H1 (cell line): ENCODE data around the gene PLPPR1. TPM values are rescaled to one million over a fixed set of nuclear protein-coding genes. Genes with fewer than 3 reads are reported as not detected.

Source experiments
- SIN3A ChIP-seq, 2 experiments: IDR thresholded peaks in 1 of 2; conservative IDR thresholded peaks in 1 of 2; 2 replicates each; pipeline ENCODE4 v1.6.1; 2011 to 2012; ENCODE audit warnings: low read length in 2 of 2, improper control_type of control experiment in 1 of 2, low read depth in 1 of 2, mild to moderate bottlenecking in 1 of 2
- polyA plus RNA-seq, 7 experiments: library from polyadenylated mRNA; depleted of rRNA in 3 of 7; stranded (reverse) in 5 of 7; unstranded in 2 of 7; fragments of >200 nt in 5 of 7; fragments of 200-250 nt in 2 of 7; gene quantifications; 1 replicate in 5 of 7; 2 replicates in 1 of 7; 4 replicates in 1 of 7; pipeline versions ENCODE4 v1.2.1 to v1.2.3, GENCODE V29; 2011 to 2013; ENCODE audit warnings: missing spikeins in 2 of 7, mixed read lengths in 2 of 7
- total RNA-seq: library from RNA; stranded (reverse); fragmentation: NEBNext Ultra II Directional; extraction: Animal tissue kit (Norgen Biotek cat#: 25700); gene quantifications from 2 replicates; pipeline ENCODE4 v1.2.1, GENCODE V29; 2021

Gene PLPPR1
- total and polyA plus RNA-seq, 2 of the 8 experiments (the other 6 are each of a cell fraction or from before 2014, with no cell fraction given) = 1.4 to 1.8 TPM

DNA sequence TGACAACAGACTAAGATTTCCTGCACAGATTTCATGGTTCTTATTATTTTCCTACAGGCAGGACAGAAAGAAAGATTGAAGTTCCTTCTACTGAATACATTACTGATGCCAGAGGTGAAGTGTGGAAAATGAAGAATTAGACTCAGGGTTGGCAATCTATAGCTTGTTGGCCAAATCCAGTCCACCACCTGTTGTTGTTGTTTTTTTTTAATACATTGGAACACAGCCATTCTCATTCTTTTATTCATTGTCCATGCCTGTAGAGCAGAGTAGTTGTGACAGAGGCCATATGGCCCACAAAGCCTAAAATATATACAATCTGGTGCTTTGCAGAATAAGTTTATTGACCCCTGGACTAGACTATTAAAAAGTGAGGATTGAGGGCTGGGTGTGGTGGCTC lies 5.8 kb upstream of the PLPPR1 start (continued):
- TF ChIP-seq SIN3A (conservative IDR thresholded peaks at IDR 0.05 in 1 of 2, IDR thresholded peaks at IDR 0.05 in 1 of 2; ENCODE audit: low read depth in 1 of 2, low read length in 2 of 2) = no peak
